ENCODE results near the gene SLC5A6. TPM values are rescaled to one million over a fixed set of nuclear protein-coding genes. Genes with fewer than 3 reads are reported as not detected.

Gene SLC5A6
- total and polyA plus RNA-seq, 2 of the 8 experiments (the other 6 are each of a cell fraction or from before 2014, with no cell fraction given) = 118 to 183 TPM

- TF ChIP-seq KDM4A (IDR thresholded peaks at IDR 0.05; ENCODE audit: low read depth, low read length, severe bottlenecking) (no peak), TAF7 (optimal IDR thresholded peaks at IDR 0.05; ENCODE audit: borderline replicate concordance, low read depth, low read length) (peak; percentile 52), CHD7 (IDR thresholded peaks at IDR 0.05; ENCODE audit: insufficient replicate concordance, low read length) (no peak), ATF2 (IDR thresholded peaks at IDR 0.05; ENCODE audit: low read length) (0 out of 2 replicates have a peak, but pooled peaks have one; percentile 45)
These were observed 5.4 kb upstream of the SLC5A6 start, which contains the start of gene CAD (continued) for GRCh38 chr2:27217173-27218121.
